HG02973 (cell line): ENCODE data around the gene NENF.

Experiments used
- ATAC-seq: cut with Tn5 transposase; IDR thresholded peaks from one replicate; pipeline ENCODE4 v1.9.1; 2021; ENCODE audit warnings: moderate library complexity; ENCODE audit not compliant: unreplicated experiment

NENF gene

GRCh38 chr1:212430955-212431394 lies 1.7 kb upstream of the NENF start:
- no peak for ATAC-seq

DNA sequence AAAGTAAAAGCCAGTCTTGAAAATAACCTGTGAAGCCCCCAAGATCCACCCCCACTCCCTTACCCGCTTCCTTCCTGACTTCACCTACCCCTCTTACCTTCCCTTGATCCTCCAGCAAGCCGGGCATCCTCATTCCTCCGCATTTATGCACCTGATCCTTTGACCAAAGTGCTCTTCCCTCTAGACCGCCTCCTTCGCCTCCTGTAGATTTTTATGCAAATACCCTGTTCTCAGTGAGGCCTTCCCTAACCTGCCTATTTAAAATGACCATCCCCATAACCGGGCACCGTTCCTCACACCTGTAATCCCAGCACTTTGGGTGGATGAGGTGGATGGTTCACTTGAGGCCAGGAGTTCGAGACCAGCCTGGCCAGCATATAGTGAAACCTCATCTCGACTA lies 1.1 kb upstream of the NENF start:
- ATAC-seq: no peak

DNA sequence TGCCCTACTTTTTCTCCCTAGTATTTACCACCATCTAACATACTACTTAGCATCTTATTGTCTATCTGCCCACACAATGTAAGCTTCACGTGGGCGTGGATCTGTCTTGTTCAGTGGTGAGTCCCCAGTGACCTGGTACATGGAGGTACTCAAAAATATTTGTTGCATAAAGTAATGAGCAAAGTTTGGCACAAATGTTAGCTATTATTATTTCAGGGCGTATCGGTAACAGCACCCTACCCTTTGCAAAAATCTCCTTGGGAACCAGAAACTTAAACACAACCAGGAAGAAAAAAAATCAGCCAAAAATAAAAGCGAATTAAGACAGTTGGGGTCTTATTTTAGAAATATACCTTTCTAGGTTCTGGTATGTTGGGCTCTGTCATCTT lies 454 bp upstream of the NENF start:
- ATAC-seq: no peak

GRCh38 chr1:212433577-212434462 lies 1.1 kb downstream of the NENF start:
- ATAC-seq: no peak

DNA sequence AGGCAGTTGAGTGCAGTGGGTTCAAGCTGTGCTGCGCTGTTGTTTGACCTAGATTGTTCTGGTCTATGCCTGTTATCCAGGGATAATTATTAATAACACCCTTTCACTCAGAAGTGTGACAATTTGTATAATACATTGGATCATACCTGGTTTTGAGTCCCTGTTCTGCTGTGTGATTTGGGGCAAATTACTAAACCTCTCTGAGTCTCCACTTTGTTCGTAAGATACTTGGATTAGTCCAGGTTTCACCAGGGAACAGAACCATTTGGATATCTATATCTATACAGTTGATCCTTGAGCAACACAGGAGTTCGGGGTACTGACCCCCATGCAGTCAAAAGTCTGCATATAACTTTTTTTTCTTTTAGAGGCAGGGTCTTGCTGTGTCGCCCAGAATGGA lies 2.3 kb downstream of the NENF start:
- ATAC-seq: no peak

DNA sequence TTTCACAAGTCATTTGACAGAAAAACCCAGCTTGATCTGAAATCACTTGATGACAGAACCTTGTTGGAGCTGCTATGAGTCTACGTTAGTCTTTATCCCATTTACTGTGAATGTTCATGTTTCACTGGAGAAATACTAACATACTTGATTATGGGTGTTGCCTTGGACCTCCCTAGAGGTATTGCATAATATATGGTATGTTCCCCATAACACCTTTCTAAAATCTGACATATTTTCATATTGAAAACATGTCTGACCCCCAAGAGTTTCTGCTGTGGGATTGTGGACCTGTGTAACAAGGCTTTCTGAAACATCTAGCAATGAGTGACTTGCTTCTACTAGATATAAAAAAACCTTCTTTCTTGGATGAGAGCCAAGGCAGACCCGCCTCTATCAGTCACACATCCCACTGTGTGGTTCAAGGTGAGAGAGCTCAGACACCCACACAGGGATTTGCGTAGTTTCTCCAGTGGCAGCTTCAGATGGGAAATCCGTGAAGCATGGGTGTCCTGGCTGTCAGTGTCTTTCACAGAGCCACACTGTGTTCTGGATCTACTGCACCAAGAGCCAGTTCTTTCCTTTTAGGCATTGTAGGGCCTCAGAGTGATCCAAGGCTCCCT lies 4.6 kb downstream of the NENF start:
- no peak for ATAC-seq

DNA sequence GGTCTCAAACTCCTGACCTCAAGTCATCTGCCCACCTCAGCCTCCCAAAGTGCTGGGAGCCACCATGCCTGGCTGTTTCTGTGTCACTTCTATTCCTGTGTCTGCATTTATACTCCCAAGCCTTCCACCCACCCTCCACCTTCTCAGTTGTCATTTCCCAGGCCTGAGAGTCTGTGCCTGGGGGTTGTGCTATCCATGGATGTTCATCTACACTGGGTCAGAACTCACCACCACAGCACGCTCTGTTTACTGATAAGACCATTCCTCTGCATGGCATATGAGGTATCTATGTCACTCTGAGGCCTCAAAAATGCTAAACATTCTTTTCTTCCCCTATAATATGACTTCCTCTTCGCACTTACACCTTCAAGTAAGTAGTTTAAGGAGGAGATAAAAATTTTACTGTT lies 6.1 kb downstream of the NENF start:
- no peak for ATAC-seq

DNA sequence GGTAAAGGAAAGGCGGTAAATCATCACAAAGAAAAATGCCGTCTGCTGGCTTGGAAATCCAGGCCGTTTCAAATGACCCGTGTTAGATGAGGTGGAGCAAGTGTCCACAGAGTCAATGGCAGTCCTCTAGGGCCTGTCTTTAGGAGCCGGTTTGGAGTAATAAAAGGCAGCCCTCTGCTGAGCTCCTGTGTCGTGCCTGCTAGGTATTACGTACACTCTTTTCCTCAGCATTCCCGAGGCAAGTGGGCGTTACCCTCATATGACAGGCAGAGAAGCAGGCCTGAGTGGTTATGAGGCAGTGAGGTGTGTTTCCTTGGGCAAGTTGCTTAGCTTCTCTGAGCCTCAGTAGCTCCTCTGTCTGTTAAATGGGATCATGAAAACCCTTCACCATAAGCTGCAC lies 7.7 kb downstream of the NENF start:
- ATAC-seq: no peak

DNA sequence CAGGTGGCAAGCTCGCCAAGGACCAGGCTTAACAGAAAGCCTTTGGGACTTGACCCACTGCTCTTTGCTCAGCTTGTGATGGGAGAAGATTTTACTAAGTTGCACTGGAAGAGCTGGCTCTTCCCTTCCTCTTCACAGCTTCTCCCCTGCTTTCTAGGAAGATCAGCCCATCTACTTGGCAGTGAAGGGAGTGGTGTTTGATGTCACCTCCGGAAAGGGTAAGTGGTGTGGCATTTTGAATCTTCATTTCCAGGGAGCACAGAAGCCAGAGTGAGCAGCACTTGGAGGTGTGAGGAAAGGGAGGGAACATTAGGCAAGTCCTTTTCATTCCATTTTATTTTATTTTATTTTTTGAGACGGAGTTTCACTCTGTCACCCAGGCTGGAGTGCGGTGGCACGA lies 9.7 kb downstream of the NENF start:
- ATAC-seq: no peak

GRCh38 chr1:212446333-212446732 lies 13.6 kb downstream of the NENF start:
- ATAC-seq: no peak

DNA sequence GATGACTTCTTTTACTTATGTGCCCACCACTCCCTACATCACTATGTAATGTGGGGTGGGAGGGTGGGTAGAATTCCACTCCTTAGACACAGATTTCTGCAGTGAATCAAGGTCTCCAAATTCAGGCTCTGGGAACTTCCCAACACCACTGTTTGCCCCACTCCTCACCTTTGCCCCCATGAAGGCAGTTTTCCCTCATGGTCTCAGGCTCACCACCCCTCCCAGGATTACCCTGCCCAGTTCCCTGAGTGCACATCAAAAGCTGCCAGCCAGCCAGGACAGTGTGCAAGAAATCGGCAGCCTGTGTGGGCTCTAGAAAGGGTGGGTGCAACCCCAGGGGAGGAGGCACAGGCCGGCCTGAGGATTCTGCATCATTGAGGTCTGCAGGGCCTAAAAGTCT lies 14.8 kb downstream of the NENF start:
- no peak for ATAC-seq

DNA sequence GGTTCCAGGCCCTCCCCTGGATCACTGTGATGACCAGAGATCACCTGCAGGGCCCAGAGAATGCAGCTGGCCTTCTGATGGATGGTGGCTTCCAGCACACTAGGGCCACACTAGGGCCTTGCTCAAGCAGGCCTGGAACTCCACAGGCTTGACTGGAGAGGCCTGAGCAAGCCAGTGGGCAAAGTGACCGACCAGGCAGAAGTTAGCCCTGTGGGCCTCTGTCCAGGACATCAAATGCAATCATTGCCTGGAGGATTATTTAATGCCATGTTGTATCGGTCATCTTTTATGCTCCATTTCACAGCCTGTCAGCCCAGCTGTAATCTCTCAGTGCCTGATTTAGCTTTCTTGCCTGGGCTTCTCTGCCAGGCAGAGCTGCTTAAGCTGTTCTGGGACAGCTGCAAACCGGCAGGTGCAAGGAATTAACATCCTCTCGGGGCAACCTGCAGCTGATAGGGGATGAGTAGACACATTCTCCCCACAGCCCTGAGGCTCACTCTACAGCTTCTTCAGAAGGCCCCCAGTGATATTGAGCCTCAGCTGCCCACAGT lies 17.7 kb downstream of the NENF start:
- no peak for ATAC-seq

GRCh38 chr1:212451416-212452322 lies 18.9 kb downstream of the NENF start:
- no peak for ATAC-seq

DNA sequence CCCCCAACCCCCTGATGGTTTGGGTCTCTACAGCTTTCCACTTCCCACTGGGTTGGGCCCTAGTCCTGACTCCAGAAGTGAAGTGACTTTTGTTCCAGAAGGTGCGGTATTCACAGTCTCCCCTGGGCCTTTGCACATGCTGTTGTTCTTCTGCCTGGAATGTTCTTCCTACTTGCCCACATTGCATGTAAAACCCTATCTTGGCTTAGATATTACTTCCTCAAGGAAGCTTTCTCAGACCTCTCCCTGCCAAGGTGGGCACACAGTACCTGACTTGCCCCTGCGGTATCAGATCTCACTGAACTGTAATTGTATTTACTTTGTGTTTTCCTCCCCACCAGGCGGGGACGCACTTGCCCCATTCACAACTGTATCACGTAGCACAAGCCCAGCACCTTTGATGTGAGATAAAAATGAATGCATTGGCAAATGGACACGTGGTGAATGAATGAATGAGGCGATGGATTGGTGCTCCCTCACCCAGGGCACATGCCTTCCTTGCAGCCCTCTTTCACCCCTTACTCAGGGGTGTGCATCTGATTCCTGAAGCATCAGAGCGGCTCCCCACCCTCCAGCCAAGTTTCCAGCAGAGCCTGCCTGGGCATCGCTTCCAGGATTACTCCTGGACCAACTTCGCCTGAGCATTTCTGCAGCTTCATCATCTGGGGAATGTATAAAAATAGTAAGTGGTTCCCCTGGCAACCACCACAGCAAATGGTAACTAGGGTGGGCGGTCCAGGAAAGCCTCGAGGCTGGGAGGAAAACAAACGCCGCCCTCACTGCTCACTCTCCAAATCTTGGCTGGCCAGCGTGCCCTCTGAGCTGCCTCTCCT lies 19.8 kb downstream of the NENF start:
- ATAC-seq: no peak

DNA sequence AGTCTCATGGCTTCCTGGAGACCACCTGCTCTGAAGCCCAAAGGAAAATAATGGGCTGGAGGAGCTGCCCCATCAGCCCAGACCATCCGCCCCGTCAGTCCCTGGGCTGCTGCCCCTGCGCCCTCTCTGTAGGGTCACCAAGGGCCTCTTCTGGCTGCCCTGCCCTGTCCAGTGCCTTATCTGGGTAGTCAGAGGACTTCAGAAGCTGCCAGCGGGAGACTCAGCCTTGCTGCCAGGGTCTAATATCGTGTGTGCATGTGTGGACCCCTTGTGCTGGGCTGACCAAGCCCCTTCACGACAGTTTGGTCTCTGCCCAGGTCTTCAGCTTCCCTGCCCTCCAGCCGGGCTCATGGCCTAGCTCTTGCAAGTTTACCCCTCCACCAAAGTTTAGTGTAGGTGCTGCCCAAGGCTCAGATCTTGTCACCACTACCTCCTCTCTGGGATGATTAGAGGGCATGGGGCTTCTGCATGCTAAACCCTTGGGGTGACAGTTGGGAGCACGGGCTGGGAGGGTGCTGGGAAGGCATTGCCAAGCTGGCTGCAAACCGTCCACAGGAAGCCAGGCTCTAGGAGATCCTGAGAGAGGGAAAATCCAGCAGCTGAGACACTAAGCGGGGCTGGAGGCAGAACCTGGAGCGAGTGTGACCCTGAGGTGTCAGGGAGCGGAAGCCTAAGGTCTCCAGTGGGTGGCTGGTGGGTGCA lies 20.6 kb downstream of the NENF start:
- ATAC-seq: no peak

DNA sequence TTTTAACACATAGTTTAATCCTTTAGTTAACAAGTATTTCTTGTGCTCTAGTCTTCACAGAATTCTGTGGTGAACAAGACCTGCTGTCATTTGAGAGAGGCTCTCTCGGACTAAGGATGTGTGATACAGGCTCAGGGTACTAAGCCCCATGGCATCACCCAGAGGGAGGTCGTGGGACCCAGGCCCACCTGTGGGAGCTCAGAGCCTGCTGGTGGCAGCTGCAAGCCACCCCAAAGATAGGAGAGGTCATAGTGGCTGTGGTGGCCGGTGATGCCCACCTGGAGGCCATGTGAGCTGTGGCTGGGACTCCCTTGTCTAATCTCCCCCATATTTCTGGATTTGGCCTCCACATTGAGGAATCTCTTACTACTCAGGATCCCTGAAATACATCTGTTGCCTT lies 22.0 kb downstream of the NENF start:
- ATAC-seq: no peak

GRCh38 chr1:212455401-212455800 lies 22.7 kb downstream of the NENF start:
- no peak for ATAC-seq

DNA sequence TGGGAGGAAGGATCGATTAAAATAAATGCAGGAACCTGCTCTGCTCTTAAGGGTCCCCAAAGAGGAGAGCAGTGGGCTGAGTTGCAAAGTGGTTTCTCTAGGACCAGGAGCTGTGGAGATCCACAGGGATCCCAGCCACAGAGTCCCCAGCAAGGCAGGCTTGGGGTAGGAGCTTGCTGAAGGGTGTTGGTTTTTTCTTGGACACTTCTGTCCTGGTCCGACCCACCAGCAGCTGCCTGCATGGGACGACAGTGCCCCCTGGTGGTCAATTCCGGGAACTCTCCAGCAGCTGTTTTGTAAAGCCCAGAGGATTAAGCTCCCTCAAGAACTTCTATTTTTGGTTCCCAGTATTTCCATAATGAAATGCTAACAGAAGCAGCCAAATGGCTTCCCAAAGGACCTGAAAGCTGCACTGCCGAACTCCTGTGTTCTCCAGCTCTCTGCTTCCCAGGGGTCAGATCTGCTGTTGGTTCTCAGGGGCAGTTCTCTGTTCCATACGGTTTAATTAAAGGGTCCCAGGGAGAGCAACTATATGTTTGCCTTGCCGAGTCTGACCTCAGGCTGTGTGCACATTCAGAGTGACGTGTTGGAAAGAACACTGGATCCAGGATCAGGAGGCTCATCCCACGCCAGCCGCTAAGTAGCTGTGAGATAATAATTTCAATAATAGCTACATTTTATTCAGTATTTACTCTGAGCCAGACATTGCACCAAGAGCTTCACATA lies 23.2 kb downstream of the NENF start:
- no peak for ATAC-seq

DNA sequence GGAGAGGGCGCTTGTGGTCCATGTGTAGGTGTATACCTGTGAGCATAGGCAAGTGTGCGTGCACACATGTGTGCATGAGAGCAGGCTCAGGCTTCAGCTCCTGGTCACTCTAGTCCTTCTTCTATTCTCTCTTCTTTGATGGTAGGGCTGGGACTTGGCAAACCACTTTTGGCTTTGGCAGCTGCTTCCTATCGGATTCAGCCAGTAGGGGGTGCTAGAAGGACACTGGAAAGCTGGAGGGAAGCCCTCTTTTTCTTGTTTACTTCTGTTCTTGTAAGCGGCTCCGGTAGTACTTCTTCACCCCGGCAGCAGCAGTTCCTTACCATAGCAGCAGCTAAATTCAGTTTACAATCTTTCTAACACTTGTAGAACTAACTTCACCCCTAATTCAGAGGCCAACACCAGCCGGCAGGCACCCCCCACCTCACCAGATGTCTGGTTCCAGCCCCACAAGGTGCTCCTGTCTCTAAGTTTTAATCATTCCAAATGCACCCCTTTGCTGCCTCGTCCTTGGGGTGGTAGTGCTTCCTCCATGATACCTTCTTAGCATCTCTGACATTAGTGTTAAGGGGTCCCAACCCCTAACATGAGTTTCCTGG lies 25.1 kb downstream of the NENF start:
- ATAC-seq: no peak
